Measurements from ENCODE around the gene ARID3A. TPM values are rescaled to one million over a fixed set of nuclear protein-coding genes. Genes with fewer than 3 reads are reported as not detected.
A peak's percentile ranks its signal among the peaks of the same experiment; 100 is the strongest.

The ARID3A gene
- total and polyA plus RNA-seq, 7 donors: 2.3 to 6.7 (median 4.2) TPM

DNA sequence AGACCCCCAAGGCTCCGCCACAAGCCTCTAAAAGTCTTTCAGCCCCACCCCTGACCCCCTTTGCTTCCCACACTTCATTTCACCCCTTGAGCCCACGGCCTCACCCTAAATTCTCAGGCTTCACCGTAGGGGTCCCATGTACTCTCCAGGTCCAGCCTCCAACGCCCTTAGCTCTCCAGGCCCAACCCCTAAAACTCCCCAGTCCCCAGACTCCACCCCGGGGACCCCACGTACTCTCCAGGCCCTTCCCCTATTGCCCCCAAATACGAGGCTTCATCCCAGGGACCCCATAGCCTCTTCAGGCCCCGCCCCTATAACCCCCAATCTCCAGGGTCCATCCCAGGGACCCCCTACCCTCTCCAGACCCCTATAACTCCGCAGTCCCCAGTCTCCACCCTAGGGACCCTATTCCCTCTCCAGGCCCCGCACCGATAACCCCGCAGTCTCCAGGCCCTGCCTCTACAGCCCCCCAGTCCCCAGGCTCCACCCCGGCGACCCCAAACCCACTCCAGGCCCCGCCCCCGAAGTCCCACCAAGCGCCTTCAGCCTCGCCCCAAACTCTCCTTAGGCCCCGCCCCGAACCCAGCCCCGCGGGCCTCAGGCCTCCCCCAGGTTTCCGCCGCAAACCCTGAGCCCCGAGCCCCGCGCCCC, 33.5 kb upstream of the ARID3A start:
- Histone ChIP-seq H3K27ac (peak overlapping the region; percentile 94), H3K27me3 (ENCODE audit: insufficient read depth in 3 of 3, low read length in 2 of 3) (no peaks in the 10 kb centered on the region), H3K4me3 (peak overlapping the region; percentile 87), H3K4me1 (no peaks in the 10 kb centered on the region), H3K9me3 (no peaks in the 10 kb centered on the region), H3K36me3 (ENCODE audit: insufficient read depth in 1 of 2, low read depth in 1 of 2) (peaks cover 9 to 42% of the 10 kb centered on the region in 2 donors)
- DNase-seq (no peak), ATAC-seq (peak in 1 of 4 donors; percentile 0)
- TF ChIP-seq, protein P1, sequence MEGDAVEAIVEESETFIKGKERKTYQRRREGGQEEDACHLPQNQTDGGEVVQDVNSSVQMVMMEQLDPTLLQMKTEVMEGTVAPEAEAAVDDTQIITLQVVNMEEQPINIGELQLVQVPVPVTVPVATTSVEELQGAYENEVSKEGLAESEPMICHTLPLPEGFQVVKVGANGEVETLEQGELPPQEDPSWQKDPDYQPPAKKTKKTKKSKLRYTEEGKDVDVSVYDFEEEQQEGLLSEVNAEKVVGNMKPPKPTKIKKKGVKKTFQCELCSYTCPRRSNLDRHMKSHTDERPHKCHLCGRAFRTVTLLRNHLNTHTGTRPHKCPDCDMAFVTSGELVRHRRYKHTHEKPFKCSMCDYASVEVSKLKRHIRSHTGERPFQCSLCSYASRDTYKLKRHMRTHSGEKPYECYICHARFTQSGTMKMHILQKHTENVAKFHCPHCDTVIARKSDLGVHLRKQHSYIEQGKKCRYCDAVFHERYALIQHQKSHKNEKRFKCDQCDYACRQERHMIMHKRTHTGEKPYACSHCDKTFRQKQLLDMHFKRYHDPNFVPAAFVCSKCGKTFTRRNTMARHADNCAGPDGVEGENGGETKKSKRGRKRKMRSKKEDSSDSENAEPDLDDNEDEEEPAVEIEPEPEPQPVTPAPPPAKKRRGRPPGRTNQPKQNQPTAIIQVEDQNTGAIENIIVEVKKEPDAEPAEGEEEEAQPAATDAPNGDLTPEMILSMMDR (IDR thresholded peaks at IDR 0.05): no peak
- intact Hi-C loops (cut with DNase I): no loop called here
- 4 to 6% (median 4%) methylated on average over 17 to 27 of the region's 27 CpGs for WGBS, 3 donors

DNA sequence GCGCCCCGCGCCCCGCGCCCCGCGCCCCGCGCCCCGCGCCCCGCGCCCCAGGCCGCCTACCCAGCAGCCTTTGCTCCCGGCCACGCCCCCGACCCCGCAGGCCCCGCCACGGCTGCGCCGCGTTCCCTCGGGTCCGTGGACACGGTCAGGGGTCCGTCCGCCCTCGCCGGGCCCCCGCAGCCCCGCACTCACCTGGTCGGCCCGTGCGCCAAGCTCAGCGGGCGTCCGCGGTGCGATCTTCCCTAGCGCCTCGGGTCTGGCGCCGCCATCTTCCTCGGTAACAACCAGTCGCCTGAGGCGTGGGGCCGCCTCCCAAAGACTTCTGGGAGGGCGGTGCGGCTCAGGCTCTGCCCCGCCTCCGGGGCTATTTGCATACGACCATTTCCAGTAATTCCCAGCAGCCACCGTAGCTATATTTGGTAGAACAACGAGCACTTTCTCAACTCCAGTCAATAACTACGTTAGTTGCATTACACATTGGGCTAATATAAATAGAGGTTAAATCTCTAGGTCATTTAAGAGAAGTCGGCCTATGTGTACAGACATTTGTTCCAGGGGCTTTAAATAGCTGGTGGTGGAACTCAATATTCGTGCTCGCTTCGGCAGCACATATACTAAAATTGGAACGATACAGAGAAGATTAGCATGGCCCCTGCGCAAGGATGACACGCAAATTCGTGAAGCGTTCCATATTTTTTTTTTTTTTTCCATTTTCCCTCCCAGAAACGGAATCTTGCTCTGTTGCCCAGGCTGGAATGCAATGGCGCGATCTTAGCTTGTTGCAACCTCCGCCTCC, 32.7 kb upstream of the ARID3A start, which contains the start of the genes MED16 and RNU6-9:
MED16 (minus strand) TSS at position 294 of the 796 bp plus-strand sequence. CDS start 2,056 bp downstream, outside the sequence.
RNU6-9 (plus strand) TSS at position 591 of the 796 bp plus-strand sequence.
- Histone ChIP-seq H3K4me1 (no peaks in the 10 kb centered on the region), H3K4me3 (peak within 1 kb of the TSS; percentile 87), H3K36me3 (ENCODE audit: insufficient read depth in 1 of 2, low read depth in 1 of 2) (peaks cover 9 to 35% of the 10 kb centered on the region in 2 donors), H3K27ac (peak within 1 kb of the TSS; percentile 94), H3K9me3 (no peaks in the 10 kb centered on the region), H3K27me3 (ENCODE audit: insufficient read depth in 3 of 3, low read length in 2 of 3) (no peaks in the 10 kb centered on the region)
- ATAC-seq (peak; percentile 96 to 98 (median 98)), DNase-seq (peak; percentile 90 to 95)
- TF ChIP-seq, protein P1 (IDR thresholded peaks at IDR 0.05): no peak
- intact Hi-C loops (cut with DNase I): no loop called here
- 1% methylated on average over 32 to 68 of the region's 69 CpGs for WGBS, 3 donors

DNA sequence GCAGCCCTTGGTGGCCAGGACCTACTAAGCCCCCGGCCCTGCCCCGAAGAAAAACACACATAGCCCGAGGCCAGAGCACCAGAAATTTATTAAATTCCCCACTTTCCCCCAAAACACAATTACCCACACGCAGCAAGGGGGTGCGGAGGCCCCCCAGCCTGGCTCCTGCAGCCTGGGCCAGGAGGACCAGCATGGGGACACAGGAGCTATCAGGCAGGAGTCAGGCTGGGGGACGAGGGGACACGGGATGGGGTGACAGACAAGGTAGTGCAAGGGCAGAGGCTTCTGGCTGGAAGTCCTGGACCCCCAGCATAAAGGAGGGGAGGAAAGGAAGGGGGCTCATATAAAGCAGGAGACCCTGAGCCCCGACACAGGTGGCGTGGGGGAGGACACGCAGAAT, 29.4 kb upstream of the ARID3A start:
- Histone ChIP-seq H3K36me3 (ENCODE audit: insufficient read depth in 1 of 2, low read depth in 1 of 2) (peaks cover 0 to 24% of the 10 kb centered on the region in 2 donors), H3K4me3 (no peak overlapping the region), H3K4me1 (no peaks in the 10 kb centered on the region), H3K27me3 (ENCODE audit: insufficient read depth in 3 of 3, low read length in 2 of 3) (no peaks in the 10 kb centered on the region), H3K9me3 (no peaks in the 10 kb centered on the region), H3K27ac (no peak overlapping the region)
- intact Hi-C loops (cut with DNase I): no loop called here
- WGBS, 3 donors: 91 to 95% (median 94%) methylated on average over 10 of the region's 10 CpGs
- no peak for ATAC-seq
- TF ChIP-seq, protein P1 (IDR thresholded peaks at IDR 0.05): no peak
- no peak for DNase-seq

DNA sequence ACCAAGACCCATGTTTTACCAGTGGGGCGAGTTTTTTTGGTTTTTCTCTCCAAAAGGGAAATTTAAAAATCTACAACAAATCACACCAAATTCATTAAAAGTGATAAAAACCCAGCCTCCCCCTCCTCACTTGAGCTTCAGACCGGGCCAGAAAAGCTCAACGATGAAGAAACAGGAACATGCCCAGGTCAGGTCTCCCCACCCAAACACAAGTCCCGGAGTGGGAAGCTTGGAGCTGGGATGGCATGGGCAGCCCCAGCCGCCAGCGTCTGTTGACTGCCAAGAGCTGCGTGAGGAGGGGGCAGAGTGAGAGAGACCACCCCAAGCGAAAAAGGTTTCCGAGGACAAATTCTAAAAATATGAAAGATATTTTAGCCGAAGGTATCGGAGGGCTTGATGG, 28.8 kb upstream of the ARID3A start:
- TF ChIP-seq, protein P1 (IDR thresholded peaks at IDR 0.05): no peak
- ATAC-seq (no peak), DNase-seq (no peak)
- H3K27ac ChIP-seq: no peak overlapping the region
- 90 to 93% (median 91%) methylated on average over 11 of the region's 11 CpGs for WGBS, 3 donors
- no peak overlapping the region for H3K4me3 ChIP-seq
- H3K27me3 ChIP-seq (ENCODE audit: insufficient read depth in 3 of 3, low read length in 2 of 3): no peaks in the 10 kb centered on the region
- H3K9me3 ChIP-seq: no peaks in the 10 kb centered on the region
- H3K4me1 ChIP-seq: no peaks in the 10 kb centered on the region
- H3K36me3 ChIP-seq (ENCODE audit: insufficient read depth in 1 of 2, low read depth in 1 of 2): peaks cover 0 to 24% of the 10 kb centered on the region in 2 donors
- intact Hi-C loops (cut with DNase I): no loop called here
